Measurements from ENCODE around the gene SLC25A33. TPM values are rescaled to one million over a fixed set of nuclear protein-coding genes. Genes with fewer than 3 reads are reported as not detected.
A peak's percentile ranks its signal among the peaks of the same experiment; 100 is the strongest.

The SLC25A33 gene
- total RNA-seq, 1 donor from 2014 or later: 4.9 TPM

GRCh38 chr1:9588551-9589143 is 49.4 kb downstream of the SLC25A33 start, which contains the start of gene TMEM201:
TSS of gene TMEM201 (plus strand) at chr1:9588911. CDS start at chr1:9588931, 20 bp downstream.
- intact Hi-C loops (cut with DNase I): no loop called here
- peak; percentile 98 for ATAC-seq

DNA sequence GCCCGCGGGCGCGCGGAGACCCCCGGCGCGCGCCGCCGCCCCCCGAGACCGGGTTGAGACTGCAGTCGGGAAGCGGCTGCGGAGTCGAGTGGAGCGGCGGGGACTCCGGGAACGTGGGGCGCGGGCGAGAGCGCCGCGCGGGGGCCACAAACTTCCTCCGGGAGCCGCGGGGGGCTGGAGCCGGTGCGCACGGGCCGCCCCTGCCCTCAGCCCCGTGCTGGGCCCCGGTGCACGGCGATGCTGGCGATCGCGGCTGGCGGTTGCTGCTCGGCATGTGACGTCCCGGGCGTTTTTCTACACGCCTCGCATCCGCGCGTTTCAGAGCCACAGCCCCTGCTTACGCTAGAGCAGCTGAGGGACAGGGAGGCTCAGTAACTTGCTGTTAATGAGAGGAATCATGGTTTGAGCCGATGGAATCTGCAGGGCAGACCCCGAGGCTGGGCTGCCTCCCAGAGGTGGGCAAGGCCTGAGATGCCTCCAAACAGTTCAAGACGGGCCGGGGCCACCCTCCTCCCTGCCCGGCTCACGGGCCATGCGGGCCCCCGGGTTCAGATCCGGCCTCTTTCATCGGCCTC is 50.0 kb downstream of the SLC25A33 start:
- Histone ChIP-seq H3K27ac (peak overlapping the region; percentile 60), H3K4me1 (peaks cover 27% of the 10 kb centered on the region), H3K27me3 (no peaks in the 10 kb centered on the region), H3K36me3 (no peaks in the 10 kb centered on the region), H3K9me3 (no peaks in the 10 kb centered on the region), H3K4me3 (peak overlapping the region; percentile 65)
- TF ChIP-seq CTCF (IDR thresholded peaks at IDR 0.05): no peak
- ATAC-seq (no peak), DNase-seq (peak; percentile 72)
- intact Hi-C loops (cut with DNase I): no loop called here

More at GRCh38 chr1:9588551-9589143, 49.4 kb downstream of the SLC25A33 start, which contains the start of gene TMEM201:
- peak; percentile 97 for DNase-seq
- peak; percentile 74 for TF ChIP-seq CTCF (IDR thresholded peaks at IDR 0.05)
- Histone ChIP-seq H3K4me1 (peaks cover 23% of the 10 kb centered on the region), H3K27me3 (no peaks in the 10 kb centered on the region), H3K36me3 (no peaks in the 10 kb centered on the region), H3K4me3 (peak within 1 kb of the TSS; percentile 65), H3K27ac (peak within 1 kb of the TSS; percentile 60), H3K9me3 (no peaks in the 10 kb centered on the region)

DNA sequence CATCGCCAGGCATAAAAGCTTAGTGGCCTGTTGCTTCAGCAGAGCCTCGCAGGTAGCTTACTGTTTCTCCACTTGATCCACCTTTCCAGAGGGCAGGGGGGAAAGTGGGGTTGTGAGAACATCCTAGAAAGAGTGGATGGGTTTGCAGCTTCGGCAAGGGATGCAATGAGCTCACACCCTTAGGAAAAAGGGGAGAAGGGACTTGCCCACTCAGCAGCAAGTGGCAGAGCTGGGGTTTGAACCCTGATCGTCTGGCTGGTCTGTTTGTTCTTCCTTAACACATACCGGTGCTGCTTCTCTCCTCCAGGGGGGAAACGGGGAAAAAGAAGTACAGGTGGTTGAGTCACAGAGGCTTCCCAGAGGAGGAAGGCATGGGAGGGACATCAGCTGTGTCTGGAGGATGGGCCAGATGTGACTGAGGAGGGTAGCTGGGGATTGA is 50.5 kb downstream of the SLC25A33 start:
- ATAC-seq (no peak), DNase-seq (no peak)
- Histone ChIP-seq H3K4me3 (peak overlapping the region; percentile 65), H3K27ac (peak overlapping the region; percentile 60), H3K36me3 (no peaks in the 10 kb centered on the region), H3K4me1 (peaks cover 27% of the 10 kb centered on the region), H3K9me3 (no peaks in the 10 kb centered on the region), H3K27me3 (no peaks in the 10 kb centered on the region)
- TF ChIP-seq CTCF (IDR thresholded peaks at IDR 0.05): no peak
- intact Hi-C loops (cut with DNase I): no loop called here

GRCh38 chr1:9590201-9590600 is 50.9 kb downstream of the SLC25A33 start:
- H3K27me3 ChIP-seq: no peaks in the 10 kb centered on the region
- no peak overlapping the region for H3K27ac ChIP-seq
- no peaks in the 10 kb centered on the region for H3K36me3 ChIP-seq
- H3K4me1 ChIP-seq: peaks cover 27% of the 10 kb centered on the region
- TF ChIP-seq CTCF (IDR thresholded peaks at IDR 0.05): no peak
- H3K4me3 ChIP-seq: no peak overlapping the region
- H3K9me3 ChIP-seq: no peaks in the 10 kb centered on the region
- DNase-seq (no peak), ATAC-seq (no peak)
- intact Hi-C loops (cut with DNase I): no loop called here

- no peak for TF ChIP-seq CTCF (IDR thresholded peaks at IDR 0.05)
- Histone ChIP-seq H3K9me3 (no peaks in the 10 kb centered on the region), H3K27ac (no peak overlapping the region), H3K4me3 (no peak overlapping the region), H3K27me3 (no peaks in the 10 kb centered on the region), H3K4me1 (peaks cover 27% of the 10 kb centered on the region), H3K36me3 (no peaks in the 10 kb centered on the region)
- ATAC-seq: no peak
- DNase-seq: peak; percentile 66
- intact Hi-C loops (cut with DNase I): no loop called here
Observed at GRCh38 chr1:9590945-9591668, 51.8 kb downstream of the SLC25A33 start.
